ENCODE measurements around the gene CHGA.

The CHGA gene

GRCh38 chr14:92922155-92922735 is 705 bp upstream of the CHGA start:
- no peak for DNase-seq (ENCODE audit: low spot score in 2 of 2)
- Mint-ChIP-seq H3K4me3 (no peak overlapping the region), H3K9me3 (no peaks in the 10 kb centered on the region), H3K4me1 (no peaks in the 10 kb centered on the region), H3K36me3 (no peaks in the 10 kb centered on the region), H3K27ac (no peak overlapping the region)
- no peak for ATAC-seq

GRCh38 chr14:92923744-92924103 is 774 bp downstream of the CHGA start:
- no peaks in the 10 kb centered on the region for H3K9me3 Mint-ChIP-seq
- no peak overlapping the region for H3K27ac Mint-ChIP-seq
- no peak for ATAC-seq
- DNase-seq (ENCODE audit: low spot score in 2 of 2), result no peak
- no peak overlapping the region for H3K4me3 Mint-ChIP-seq
- H3K4me1 Mint-ChIP-seq, result no peaks in the 10 kb centered on the region
- H3K36me3 Mint-ChIP-seq, result no peaks in the 10 kb centered on the region

- DNase-seq (ENCODE audit: low spot score in 2 of 2), result no peak
- no peak overlapping the region for H3K4me3 Mint-ChIP-seq
- no peak overlapping the region for H3K27ac Mint-ChIP-seq
- no peaks in the 10 kb centered on the region for H3K4me1 Mint-ChIP-seq
- ATAC-seq, result no peak
- H3K36me3 Mint-ChIP-seq, result no peaks in the 10 kb centered on the region
- H3K9me3 Mint-ChIP-seq, result no peaks in the 10 kb centered on the region
These were observed 1.3 kb downstream of the CHGA start for GRCh38 chr14:92924247-92924646.

GRCh38 chr14:92925446-92925845 is 2.5 kb downstream of the CHGA start:
- Mint-ChIP-seq H3K4me1 (no peaks in the 10 kb centered on the region), H3K4me3 (no peak overlapping the region), H3K27ac (no peak overlapping the region), H3K9me3 (no peaks in the 10 kb centered on the region), H3K36me3 (no peaks in the 10 kb centered on the region)
- DNase-seq (ENCODE audit: low spot score in 2 of 2) (no peak), ATAC-seq (no peak)

GRCh38 chr14:92926180-92926845 is 3.4 kb downstream of the CHGA start:
- Mint-ChIP-seq H3K9me3 (no peaks in the 10 kb centered on the region), H3K36me3 (peaks cover 2% of the 10 kb centered on the region), H3K4me1 (no peaks in the 10 kb centered on the region), H3K27ac (no peak overlapping the region), H3K4me3 (no peak overlapping the region)
- no peak for DNase-seq (ENCODE audit: low spot score in 2 of 2)
- no peak for ATAC-seq

- Mint-ChIP-seq H3K4me3 (no peak overlapping the region), H3K9me3 (no peaks in the 10 kb centered on the region), H3K27ac (no peak overlapping the region), H3K4me1 (no peaks in the 10 kb centered on the region), H3K36me3 (peaks cover 6% of the 10 kb centered on the region)
- DNase-seq (ENCODE audit: low spot score in 2 of 2), result no peak
- ATAC-seq, result no peak
These were observed 4.0 kb downstream of the CHGA start for GRCh38 chr14:92926931-92927330.

GRCh38 chr14:92927349-92928257 is 4.7 kb downstream of the CHGA start:
- Mint-ChIP-seq H3K36me3 (peaks cover 11% of the 10 kb centered on the region), H3K4me3 (no peak overlapping the region), H3K27ac (no peak overlapping the region), H3K4me1 (no peaks in the 10 kb centered on the region), H3K9me3 (no peaks in the 10 kb centered on the region)
- DNase-seq (ENCODE audit: low spot score in 2 of 2), result no peak
- ATAC-seq, result no peak

- ATAC-seq, result no peak
- H3K27ac Mint-ChIP-seq, result no peak overlapping the region
These were observed 5.3 kb downstream of the CHGA start for GRCh38 chr14:92928258-92928629.

GRCh38 chr14:92928961-92929688 is 6.2 kb downstream of the CHGA start:
- no peak for DNase-seq (ENCODE audit: low spot score in 2 of 2)
- Mint-ChIP-seq H3K36me3 (peaks cover 11% of the 10 kb centered on the region), H3K4me3 (no peak overlapping the region), H3K27ac (no peak overlapping the region), H3K4me1 (no peaks in the 10 kb centered on the region), H3K9me3 (no peaks in the 10 kb centered on the region)
- ATAC-seq, result no peak

More at GRCh38 chr14:92928258-92928629, 5.3 kb downstream of the CHGA start:
- peaks cover 11% of the 10 kb centered on the region for H3K36me3 Mint-ChIP-seq
- no peaks in the 10 kb centered on the region for H3K4me1 Mint-ChIP-seq
- no peak for DNase-seq (ENCODE audit: low spot score in 2 of 2)
- H3K4me3 Mint-ChIP-seq, result no peak overlapping the region
- H3K9me3 Mint-ChIP-seq, result no peaks in the 10 kb centered on the region

GRCh38 chr14:92929689-92930608 is 7.0 kb downstream of the CHGA start:
- Mint-ChIP-seq H3K4me1 (no peaks in the 10 kb centered on the region), H3K9me3 (no peaks in the 10 kb centered on the region), H3K4me3 (no peak overlapping the region), H3K27ac (peak overlapping the region; percentile 33), H3K36me3 (peaks cover 11% of the 10 kb centered on the region)
- no peak for DNase-seq (ENCODE audit: low spot score in 2 of 2)
- ATAC-seq, result no peak

GRCh38 chr14:92930737-92931602 is 8.0 kb downstream of the CHGA start:
- Mint-ChIP-seq H3K36me3 (peaks cover 14% of the 10 kb centered on the region), H3K27ac (peak overlapping the region; percentile 33), H3K4me1 (no peaks in the 10 kb centered on the region), H3K4me3 (no peak overlapping the region), H3K9me3 (no peaks in the 10 kb centered on the region)
- DNase-seq (ENCODE audit: low spot score in 2 of 2) (no peak), ATAC-seq (no peak)

- Mint-ChIP-seq H3K4me1 (no peaks in the 10 kb centered on the region), H3K9me3 (no peaks in the 10 kb centered on the region), H3K36me3 (peaks cover 21% of the 10 kb centered on the region), H3K4me3 (no peak overlapping the region), H3K27ac (peak overlapping the region; percentile 33)
- DNase-seq (ENCODE audit: low spot score in 2 of 2), result no peak
- no peak for ATAC-seq
These were observed 8.9 kb downstream of the CHGA start for GRCh38 chr14:92931681-92932447.
